GM12865 (cell line): ENCODE data around the gene PDE2A.
A peak's percentile ranks its signal among the peaks of the same experiment; 100 is the strongest.

Source experiments
- DNase-seq: peaks from one replicate; pipeline ENCODE4 v3.0.0; 2010; ENCODE audit warnings: low read depth
- H3K4me3 ChIP-seq: 2 replicates; pipeline ENCODE4 v1.5.1; 2011; ENCODE audit warnings: mild to moderate bottlenecking, low read depth, low read length, control low read depth
- CTCF ChIP-seq: IDR thresholded peaks from 2 replicates; pipeline ENCODE4 v1.5.1; 2011; ENCODE audit warnings: low read length, control low read depth, low read depth, inconsistent platforms; ENCODE audit not compliant: insufficient read depth; ENCODE audit errors: missing control alignments

The PDE2A gene

GRCh38 chr11:72704783-72705265 lies 30.6 kb upstream of the PDE2A start:
- H3K4me3 ChIP-seq = no peak overlapping the region
- peak; percentile 47 for DNase-seq
- TF ChIP-seq CTCF = no peak

DNA sequence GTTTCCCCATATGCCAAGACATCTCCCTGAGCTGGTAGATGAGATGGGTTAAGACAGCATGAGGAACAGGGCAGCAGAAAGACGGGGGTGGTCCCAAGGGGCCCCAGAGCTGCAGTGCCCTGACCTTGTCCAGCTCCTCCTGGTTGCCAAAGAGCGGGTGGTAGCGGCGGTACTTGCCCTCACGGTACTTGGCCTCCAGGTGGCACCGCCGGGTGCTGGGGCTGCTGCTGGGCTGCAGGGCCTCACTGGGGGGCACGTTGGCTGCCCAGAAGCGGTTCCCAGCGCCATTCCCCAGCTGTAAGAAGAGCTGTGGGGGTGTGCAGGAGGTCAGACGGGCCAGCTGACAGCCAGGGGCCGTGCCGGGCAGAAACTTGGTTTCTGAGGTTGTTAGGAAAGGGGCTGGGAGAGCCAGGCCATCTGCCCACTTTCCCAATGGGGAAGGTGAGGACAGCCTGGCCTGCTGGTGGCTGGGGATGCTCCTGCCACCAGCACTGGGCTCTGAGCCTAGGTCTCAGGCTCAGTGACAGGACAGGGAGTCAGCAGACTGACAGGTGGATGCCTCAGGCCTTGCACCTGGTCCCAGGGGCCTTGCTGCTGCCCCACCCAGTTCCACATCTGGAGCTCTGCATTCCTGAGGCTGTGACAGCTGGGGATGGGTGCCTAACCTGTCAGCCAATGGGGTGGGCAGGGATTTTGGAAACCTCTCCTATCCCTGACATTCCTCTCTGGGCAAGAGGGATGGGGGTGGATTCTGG lies 30.0 kb upstream of the PDE2A start:
- TF ChIP-seq CTCF = no peak
- no peak for DNase-seq
- H3K4me3 ChIP-seq = no peak overlapping the region

DNA sequence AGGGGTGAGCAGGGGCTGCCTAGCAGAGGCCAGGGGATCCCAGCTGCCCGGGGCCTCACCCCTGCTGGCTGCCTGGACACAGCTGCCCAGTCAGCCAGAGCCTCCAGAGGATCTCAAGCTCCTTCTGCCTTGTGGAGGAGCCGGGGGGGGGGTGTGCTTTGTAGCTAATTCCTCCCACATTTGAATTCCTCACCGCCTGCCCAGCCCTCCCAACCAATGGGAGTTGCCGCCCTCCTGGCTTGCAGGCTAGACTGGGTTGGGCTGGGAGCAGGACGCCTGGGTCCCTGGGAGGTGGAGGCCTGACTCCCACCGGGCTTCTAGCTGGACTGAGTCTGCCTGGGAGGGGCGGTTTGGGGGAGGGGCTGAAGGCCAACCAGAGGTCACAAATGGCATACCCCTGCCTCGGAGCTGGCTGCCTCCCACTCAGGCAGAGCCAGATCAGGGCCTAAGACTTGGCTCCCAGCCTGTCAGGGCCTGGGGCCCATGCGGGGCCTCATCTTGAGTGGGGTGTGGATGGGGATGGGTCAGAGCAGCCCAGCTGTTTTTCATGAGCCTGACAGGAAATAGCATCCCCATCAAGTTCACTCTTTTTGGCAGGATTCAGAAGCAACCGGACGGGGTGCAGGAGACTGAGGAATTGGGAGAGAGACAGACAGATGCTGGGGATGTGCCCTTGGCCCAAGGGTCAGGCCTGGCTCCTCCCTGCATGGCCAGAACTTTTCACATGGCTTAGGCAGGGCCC lies 29.2 kb upstream of the PDE2A start:
- no peak overlapping the region for H3K4me3 ChIP-seq
- DNase-seq = no peak
- no peak for TF ChIP-seq CTCF

GRCh38 chr11:72702577-72703241 lies 28.5 kb upstream of the PDE2A start:
- TF ChIP-seq CTCF = no peak
- DNase-seq = no peak
- no peak overlapping the region for H3K4me3 ChIP-seq

GRCh38 chr11:72702096-72702495 lies 27.9 kb upstream of the PDE2A start:
- H3K4me3 ChIP-seq = no peak overlapping the region
- TF ChIP-seq CTCF = no peak
- no peak for DNase-seq

DNA sequence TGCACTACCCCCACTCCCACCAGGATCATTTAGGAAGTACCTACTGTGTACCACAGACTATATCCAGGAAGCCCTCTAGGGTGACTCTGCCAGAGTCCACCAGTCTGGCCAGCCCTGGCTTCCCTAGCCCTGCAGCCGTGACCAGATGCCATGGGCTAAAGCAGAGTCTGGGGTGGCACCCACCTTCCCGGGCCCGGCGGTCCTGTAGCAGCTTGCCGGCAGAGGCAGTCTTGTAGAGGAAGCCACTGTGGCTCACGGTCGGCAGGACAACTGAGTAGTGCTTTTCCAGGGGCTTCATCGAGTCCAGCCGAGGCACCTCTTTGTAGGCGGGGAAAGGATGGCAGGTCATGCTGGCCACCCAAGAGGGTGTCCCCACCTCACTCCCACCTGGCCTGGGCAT lies 27.2 kb upstream of the PDE2A start:
- no peak for TF ChIP-seq CTCF
- no peak overlapping the region for H3K4me3 ChIP-seq
- DNase-seq = no peak
